Measurements from ENCODE around the gene TMEM37.

Gene TMEM37

GRCh38 chr2:119433636-119434327, 2.1 kb downstream of the TMEM37 start:
- DNase-seq (ENCODE audit: low read depth in 2 of 2): no peak

- no peak for DNase-seq (ENCODE audit: low read depth in 2 of 2)
These were observed 3.0 kb downstream of the TMEM37 start for GRCh38 chr2:119434664-119435063.

DNA sequence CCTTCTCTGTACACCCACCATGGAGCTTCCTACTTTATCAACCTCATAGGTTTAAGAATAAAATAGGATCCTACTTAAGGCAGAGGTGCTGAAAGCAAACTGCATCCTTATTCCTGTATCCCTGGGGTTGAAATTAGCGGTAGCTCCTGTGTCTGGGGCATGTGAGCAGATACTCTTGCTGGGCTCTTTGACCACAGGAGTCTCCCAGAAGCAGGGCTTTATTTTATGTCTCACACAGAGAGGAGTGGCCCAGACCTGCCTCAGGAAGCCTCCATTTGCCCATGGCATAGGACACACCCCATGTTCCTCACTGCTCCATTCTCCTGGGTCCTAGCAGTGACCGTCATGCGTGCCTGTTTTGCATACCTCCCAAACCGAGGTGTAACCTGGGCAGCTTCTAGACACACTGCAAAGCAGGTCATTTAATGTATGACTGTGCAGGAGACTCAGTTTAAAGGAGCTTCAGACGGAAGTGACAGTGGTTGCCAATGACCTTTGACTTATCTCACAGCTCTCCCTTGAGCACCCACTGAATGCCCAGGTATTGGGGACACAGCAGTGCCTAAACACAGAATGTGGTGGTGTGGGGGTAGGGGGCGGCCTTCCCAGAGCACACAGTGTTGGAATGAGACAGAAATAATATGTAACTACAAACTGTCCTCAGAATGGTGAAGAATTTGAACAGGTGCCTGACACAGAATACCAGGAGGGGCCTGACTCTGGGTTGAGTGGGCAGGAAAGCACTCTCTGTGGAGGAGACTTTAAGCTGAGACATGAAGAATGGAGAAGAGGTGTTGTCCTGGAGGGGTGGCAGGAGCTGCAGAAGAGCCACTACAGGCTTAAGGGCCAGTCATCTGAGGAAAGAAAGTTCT, 3.7 kb downstream of the TMEM37 start:
- no peak for DNase-seq (ENCODE audit: low read depth in 2 of 2)

DNA sequence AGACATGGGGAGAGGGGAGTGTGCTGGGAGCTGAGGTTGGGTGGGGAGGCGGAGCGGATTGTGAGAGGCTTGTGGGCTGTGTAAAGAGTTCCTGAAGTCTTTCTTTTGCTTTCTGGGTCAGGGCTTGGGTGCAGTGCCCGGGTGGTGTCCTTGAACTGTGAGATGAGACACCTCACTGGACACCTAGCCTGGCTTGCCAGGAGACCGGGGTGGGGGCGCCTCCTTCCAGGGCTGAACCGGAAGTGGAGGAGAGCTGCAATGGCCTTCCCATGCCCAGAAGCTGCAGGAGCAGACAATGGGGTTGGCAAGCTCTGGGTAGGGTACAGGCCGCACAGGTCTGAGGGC, 4.3 kb downstream of the TMEM37 start:
- no peak for DNase-seq (ENCODE audit: low read depth in 2 of 2)

- DNase-seq (ENCODE audit: low read depth in 2 of 2): no peak
These were observed 5.5 kb downstream of the TMEM37 start for GRCh38 chr2:119436993-119437772.

DNA sequence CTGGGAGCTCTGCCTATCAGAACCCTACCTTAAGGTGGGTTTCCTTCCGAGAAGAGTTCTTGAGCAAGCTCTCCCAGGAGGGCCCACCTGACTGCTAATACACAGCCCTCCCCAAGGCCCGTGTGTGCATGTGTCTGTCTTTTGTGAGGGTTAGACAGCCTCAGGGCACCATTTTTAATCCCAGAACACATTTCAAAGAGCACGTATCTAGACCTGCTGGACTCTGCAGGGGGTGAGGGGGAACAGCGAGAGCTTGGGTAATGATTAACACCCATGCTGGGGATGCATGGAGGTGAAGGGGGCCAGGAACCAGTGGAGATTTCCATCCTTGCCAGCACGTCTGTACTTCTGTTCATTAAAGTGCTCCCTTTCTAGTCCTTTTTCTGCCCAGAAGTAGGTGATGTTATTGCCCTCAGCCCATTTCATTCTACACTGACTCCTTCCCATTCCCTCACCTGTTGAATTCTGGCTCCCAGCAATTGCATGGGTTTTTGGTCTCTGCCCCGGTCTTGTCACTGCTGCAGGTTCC, 6.5 kb downstream of the TMEM37 start:
- DNase-seq (ENCODE audit: low read depth in 2 of 2): no peak

DNA sequence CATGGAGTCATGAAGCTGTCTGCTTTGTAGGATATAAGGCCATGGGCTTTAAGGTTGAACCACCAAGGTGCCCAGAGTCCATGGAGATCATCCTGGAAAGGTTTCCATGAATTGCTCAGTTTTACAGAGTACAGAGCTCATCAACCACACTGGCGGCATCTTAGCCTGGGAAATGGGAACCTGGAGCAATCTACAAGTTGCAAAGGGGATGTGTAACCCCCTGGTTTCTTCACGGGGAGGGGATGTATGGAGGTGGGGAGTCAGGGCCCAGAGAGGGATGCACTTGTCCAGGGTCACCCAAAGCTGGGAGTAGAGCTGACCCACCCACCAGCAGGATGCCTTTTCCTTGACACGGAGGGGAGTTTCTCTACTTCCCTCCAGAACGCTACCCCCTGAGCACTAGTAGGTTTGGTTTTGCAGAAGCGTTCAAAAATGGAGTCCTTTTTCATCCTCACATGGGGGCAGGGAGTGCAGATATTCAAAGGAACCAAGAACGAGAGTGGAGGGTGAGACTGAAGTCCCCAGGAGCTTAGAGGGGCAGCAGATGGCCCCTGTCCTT, 7.2 kb downstream of the TMEM37 start:
- no peak for DNase-seq (ENCODE audit: low read depth in 2 of 2)

DNA sequence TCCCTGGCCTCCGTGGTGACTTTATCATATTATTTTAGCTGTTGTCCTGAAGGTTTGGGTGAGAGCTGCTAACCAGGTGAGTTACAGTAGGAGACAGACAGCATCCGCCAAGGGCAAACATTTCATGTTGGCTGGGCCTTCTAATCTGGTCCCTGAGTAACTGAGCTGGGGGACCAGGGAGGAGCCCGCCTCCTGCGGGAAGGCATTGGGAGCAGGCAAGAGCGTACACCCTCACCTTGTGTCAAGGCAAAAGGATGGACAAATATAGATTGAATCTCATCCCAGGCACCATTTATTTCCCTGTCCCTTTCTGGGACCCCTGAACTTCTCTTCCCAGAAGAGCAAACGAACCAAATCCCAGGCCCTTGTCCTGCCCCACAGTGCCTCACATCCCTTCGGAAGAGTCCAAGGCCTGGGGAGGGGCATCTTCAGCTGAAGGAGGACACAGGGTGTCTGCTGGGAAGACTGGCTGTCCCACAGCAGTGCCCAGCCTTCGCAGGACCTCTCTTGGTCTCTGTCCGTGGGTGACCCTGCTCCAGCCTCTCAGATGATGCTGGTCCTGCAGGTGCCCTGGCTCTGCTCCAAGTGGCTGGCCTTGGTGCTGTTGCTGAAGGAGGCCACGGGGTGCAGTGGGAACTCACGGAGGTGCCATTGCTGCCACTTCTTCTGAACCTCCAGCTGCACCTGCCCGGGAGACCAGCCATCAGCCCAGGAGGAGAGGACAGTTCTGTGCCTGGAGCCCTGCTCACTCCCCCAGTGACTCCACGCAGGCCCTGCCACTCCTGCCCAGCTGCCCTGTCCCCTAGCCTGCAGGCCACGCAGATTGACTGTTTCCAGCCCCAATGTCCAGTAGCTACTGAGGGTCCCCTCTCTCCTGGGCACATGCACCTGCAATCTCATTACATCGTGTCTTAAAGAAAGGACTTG, 8.2 kb downstream of the TMEM37 start:
- DNase-seq (ENCODE audit: low read depth in 2 of 2): no peak

DNA sequence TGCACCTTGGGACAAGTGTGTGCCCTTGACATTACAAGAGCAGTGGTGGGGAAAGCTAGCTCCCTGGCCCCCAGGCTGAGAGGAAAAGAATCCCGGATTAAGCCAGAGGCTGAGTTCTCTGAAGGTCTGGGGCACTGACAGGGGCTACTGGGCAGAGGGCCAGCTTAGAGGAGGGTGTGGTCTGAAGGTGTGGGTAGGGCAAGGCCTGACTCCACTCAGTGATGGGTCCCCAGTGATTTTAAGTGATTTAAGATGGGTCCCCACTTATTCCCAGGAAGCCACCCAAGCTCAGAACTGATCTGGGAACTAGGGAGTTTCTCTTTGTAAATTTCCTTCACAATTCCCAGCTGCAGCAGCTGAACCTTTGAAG, 8.8 kb downstream of the TMEM37 start:
- DNase-seq (ENCODE audit: low read depth in 2 of 2): no peak

DNA sequence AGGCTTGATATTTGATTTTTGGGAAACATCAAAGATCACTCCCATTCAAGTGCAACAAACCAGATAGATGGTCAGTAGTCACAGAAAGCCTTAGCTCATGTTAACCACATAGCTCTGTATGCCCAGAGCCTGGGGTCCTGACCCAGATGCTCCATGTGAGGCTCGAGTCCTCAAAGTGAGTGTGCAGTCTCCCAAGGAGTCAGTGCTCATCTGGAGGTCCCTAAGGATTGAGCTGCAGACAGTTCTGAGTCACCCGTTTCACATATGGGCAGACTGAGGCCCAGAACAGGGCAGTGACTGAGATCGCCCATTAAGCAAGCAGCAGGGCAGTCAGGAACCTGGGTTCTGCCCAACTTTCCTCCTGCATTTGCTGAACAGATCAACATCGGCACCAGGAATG, 9.2 kb downstream of the TMEM37 start:
- DNase-seq (ENCODE audit: low read depth in 2 of 2): no peak

- DNase-seq (ENCODE audit: low read depth in 2 of 2): no peak
These were observed 9.9 kb downstream of the TMEM37 start for GRCh38 chr2:119441376-119442225.

GRCh38 chr2:119442226-119442619, 10.6 kb downstream of the TMEM37 start:
- no peak for DNase-seq (ENCODE audit: low read depth in 2 of 2)

DNA sequence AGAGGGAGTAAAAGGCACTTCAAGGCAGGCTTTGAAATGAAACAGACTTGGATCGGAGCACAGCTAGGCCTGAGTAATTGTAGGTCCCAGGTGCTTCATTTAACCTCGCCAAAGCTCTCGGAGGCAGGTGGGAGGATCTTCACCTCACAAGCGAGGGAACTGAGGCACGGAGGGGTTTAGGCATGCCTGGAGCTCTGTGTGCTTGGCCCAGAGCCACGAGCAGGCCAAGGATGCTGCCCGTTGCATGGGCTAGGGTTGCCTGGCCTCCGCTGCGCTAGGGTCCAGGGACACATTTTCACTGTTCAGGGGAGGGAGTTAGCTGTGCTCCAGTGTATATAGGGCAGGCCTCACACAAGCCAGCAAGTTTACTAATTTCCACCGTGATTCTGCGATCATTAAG, 11.2 kb downstream of the TMEM37 start:
- no peak for DNase-seq (ENCODE audit: low read depth in 2 of 2)

DNA sequence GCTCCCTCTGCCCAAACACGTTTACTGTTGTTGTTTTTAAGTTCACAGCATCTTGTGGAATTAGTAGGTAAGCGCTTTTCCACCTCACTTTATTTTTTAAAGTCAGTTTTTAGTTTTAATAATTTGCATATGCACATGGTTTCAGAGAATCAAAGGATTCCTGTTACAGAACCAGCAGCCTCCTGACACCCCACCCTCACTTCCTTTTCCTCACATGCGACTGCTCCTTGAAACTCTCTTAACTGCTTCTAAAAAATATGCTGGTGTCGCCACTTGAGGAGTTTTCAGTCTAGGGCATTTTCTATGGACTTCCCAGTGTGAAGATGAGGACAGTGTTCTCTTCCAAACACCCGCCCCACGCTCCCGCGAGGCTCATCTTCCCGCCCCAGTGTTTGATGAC, 14.4 kb downstream of the TMEM37 start:
- no peak for DNase-seq (ENCODE audit: low read depth in 2 of 2)

GRCh38 chr2:119448427-119449141, 16.9 kb downstream of the TMEM37 start:
- DNase-seq (ENCODE audit: low read depth in 2 of 2): no peak

DNA sequence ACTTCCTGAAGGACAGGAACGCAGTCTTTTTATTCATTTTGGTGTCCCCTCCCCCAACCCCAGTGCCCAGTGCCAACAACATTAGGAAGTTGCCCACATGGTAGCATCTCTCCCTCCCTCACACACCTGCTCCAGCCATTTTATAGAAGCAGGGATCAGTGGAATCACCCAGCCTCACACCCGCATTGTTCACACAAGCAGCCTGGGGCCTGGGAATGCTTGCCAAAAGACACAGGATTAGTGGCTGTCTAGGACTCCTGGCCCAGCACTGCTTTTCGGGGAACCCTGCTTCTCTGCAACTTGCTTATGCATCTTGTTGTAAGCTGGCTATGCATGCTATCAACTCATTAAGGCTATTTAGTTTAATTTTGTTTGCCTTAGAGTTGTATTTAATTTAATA, 17.9 kb downstream of the TMEM37 start:
- DNase-seq (ENCODE audit: low read depth in 2 of 2): no peak

DNA sequence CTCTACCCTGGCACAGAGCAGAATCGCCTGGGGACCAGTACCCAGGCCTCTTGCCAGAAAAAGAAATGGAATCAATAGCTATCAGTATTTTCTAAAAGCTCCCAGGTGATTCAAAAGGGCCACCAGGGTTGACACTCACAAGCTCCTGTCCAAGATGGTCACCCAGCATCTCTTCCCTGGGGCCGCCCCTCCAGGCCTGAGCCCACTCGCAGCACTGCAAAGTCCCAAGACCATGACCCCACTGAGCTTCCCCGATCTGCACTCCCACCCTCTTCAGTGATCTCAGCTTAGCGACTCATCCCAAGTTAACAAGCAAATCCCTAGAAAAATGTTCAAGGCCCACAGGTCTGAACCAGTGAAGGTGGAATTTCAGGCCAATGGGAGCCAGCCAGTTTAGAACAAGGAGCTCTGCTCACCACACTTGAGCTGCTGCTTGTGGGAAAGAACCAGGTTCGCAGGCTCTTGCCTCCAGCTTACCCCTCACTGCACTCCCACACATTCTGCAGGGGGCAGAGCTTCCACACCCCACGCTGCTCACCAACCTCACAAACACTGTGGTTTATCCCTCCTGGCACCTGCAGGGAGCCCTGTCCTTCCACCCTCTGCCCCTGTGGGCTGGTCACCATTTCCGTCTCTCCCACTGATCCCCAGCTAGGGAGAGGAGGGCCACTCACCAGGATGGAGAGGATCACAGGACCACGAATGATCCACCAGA, 19.8 kb downstream of the TMEM37 start:
- DNase-seq (ENCODE audit: low read depth in 2 of 2): no peak

- DNase-seq (ENCODE audit: low read depth in 2 of 2): no peak
These were observed 22.4 kb downstream of the TMEM37 start for GRCh38 chr2:119453972-119454593.

Data from stimulated activated CD8-positive, alpha-beta memory T cell treated with anti-CD3 and anti-CD28 coated beads, Interleukin-7, amount 100 ng/mL, for 4 hours (primary cell).